ENCODE results near the gene LDLRAD4.

- TF ChIP-seq EZH2phosphoT487 (IDR thresholded peaks at IDR 0.05; ENCODE audit: borderline replicate concordance, low read length) (no peak), CTCF (conservative IDR thresholded peaks at IDR 0.05; ENCODE audit: low read depth, low read length) (no peak), EZH2 (IDR thresholded peaks at IDR 0.05; ENCODE audit: low read length, unreplicated experiment) (no peak)
Measured at GRCh38 chr18:13284330-13285027, 65.9 kb downstream of the LDLRAD4 start.
